HG03439 (cell line): ENCODE results near the gene RNF121.

ENCODE experiments used
- ATAC-seq: cut with Tn5 transposase; IDR thresholded peaks from one replicate; pipeline ENCODE4 v1.9.1; 2021; ENCODE audit warnings: mild to moderate bottlenecking, moderate library complexity; ENCODE audit not compliant: unreplicated experiment

The RNF121 gene

DNA sequence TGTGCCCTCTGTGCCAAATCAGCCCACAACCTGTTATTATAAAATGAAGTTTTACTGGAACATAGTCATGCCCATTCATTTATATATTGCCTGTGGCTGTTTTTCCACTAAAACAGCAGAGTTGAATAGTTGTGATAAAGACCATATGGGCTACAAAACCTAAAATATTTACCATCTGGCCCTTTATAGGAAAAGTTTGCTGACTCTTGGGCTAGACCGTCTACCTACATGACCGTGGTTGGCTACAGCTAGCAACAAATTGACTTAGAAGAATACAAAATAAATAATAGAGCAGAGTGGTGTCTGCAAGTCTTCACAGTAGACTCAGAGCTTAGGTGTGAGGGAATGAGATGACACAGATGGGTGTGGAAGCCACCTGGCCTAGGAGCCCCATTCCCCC is 58.7 kb downstream of the RNF121 start:
- no peak for ATAC-seq

DNA sequence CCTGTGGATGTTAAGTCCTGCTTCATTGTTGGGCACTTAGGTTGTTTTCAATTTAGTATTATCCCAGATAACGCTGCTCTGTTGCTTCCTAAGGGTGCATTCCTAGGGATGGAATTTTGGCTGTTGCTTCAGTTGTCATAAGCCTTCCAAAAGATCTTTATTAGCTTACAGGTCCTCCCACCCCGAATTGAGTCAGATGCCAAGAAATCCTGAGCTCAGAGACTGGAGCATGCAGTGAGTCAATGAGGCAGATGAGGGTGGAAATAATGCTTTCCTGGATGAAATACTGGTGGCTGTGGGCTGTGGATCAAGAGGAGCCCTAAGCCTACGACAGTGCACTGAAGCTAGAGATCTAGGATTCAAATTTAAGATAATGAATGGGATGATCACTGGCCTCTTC is 59.2 kb downstream of the RNF121 start:
- no peak for ATAC-seq

DNA sequence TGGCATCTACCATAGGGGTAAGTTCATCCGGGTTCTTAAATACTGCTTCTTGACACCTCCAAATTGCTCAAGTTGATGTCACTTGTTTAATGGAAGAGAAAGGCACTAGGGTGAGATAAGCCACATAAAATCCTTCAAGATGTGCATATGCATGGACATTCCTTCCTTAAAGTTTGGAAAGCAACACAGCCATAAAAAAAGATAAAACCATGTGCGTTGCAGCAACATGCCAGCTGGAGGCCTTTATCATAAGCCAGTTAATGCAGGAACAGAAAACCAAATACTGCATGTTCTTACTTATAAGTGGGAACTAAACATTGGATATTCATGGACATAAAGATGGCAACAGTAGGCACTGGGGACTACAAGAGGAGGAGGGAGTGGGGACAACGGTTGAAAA is 61.9 kb downstream of the RNF121 start:
- no peak for ATAC-seq

DNA sequence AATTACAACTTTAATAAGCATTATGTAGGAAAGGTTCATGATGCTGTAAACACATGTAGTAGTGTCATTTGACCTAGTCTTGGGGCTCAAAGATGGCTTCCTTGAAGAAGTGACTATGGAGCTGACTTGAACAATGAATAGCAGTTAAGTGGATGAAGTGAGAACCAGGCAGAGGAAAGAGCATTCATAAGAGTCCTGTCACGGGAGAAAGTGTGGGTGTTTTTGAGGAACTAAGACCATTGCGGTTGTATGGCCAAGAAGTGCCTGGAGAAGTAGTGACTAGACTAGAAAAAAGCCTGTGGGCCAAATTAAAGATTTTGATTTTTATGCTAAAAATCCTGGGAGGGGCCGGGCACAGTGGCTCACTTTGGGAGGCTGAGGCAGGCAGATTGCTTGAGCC is 62.6 kb downstream of the RNF121 start:
- peak; percentile 66 for ATAC-seq

DNA sequence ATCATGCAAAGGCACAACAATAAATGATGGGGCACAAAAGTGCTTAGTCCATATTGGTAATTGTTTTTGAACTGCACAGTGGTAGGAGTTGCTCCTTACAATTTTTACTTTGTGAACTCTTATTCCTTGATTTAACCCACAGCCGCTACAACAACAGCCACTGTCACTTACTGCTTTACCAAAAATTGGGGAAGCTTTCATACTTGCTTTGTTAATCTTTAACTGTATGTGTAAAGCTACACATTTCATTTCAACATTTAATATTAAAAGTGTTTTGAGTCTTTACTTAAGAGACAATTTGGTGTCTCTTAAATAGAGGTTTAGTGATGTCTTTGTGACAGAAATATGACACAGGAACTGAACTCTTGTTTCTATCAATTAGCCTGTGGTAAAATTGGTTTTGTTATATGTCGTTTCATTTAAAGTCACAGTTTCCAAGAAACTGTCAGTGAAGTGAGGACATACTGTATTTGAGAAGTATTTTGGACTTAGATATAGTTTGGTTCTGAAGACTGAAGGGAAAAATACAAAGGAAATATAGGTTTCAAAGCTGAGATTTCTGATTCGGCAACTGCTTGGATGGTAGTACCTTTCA is 63.4 kb downstream of the RNF121 start:
- ATAC-seq = no peak

DNA sequence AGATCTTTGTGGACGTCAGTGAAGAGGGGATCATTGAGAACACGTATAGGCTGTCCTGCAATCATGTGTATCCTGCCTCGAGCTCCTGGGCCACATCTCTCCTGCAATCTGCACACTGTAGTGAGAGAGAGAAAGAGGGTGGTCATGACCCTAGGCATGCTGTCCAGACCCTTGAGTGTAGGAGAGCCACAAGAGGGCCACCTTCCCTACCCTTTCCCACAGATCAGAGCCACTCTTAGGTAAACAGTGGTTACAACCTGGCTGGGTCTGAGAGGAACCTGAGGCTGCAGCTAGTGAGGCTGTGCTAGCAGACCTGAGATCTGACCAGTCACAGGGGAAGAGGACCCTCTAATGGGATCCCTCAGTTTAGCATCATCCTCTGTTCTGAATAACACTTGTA is 65.9 kb downstream of the RNF121 start:
- no peak for ATAC-seq

DNA sequence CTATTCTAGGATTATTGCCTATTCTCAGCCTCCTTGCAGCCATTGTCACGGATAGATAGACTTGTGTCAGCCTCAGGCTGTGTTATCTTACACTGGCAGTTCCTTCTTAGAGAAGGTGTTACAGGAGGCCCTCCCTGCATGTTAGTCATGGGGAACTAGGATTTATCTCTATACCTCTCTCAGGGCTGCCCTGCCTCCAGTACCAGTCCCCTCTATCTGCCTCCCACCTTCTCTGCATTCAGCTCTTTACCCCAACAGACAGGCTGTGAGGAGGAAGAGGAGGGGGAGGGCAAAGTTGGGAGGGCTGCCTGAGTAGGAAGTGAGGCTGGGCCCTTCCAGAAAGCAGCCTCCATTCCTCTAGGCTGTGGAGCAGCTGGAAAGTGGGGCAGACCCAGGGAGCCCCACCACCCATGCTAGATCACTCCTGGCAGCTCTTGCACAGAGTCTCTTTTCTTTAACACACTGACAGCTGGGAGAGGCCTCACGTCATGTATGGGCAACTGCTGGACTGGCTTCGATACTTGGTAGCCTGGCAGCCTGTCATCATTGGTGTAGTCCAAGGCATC is 67.0 kb downstream of the RNF121 start:
- ATAC-seq = no peak

DNA sequence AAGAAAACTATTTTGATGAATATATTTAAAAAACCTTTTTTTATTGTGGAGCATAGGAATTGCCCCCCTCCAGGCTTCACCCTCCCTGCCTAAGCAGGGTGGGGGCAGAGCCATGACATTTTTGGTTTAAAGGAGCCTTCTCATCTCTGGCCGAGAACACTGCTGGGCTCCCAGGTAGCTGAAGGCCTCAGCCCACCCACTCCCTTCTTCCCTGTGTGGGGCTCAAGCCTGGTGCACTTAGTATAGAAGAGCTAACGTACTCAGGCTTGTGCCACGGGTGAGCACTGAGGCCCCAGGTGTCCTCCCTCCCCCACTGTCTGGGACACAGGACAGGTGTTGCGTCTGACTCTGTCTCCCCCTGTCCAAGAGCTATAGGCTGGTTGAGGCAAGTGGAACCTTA is 67.7 kb downstream of the RNF121 start:
- ATAC-seq = no peak

DNA sequence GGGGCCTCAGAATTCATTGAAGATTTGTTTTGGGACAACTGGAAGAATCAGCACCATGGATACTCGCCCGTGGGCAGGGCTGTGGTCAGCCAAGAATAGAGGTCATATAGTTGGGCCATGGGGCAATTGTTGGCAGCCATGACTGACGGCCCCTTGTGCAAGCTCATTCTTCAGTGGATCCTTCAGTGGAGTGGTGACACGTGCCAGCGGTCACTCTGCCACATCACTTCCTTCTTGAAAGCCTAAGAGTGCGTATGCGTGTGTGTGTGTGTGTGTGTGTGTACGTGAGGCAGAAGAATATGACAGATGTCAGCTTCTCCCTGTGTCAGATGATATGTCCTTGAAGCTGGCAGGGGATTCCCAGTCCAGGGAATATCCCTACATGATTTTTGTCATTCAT is 68.1 kb downstream of the RNF121 start:
- ATAC-seq = no peak

DNA sequence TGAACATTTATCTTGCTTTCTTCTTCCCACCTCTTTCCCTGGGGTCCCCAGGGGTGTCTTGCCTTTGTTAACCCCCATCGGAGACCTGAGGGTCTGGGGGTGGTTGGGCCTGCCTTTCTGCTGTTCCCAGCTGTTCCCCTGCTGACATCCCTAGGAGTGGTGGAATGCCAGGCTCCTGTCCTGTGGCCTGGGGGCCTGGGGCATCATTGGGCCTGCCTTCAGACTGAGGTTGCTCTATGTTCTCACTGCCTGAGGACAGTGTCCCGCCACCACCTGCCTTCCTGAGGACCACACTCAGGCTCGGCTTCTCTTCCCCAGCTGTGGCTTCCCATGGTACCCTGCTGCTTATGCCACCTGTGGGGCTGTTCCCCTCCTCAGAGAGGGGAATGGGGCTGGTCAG is 68.7 kb downstream of the RNF121 start:
- no peak for ATAC-seq

DNA sequence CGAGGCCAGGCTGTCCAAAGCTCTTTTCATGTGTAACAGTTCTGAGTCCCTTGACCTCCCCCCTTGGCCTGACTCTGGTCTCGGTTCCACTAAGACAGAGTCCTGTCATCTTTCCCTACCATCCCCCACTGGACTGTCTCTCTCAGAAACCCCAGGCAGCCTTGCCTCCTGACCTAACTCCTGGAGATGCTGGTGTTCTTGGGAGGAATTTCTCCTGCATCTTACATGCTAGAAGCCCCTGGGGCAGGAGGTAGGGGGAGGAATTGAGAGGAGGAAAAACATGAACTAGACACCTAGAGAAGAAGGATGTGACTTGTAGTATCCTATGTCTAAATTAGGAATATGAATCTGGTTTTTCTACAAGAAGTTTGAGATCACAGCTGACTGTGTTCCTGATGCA is 69.2 kb downstream of the RNF121 start:
- ATAC-seq = no peak

DNA sequence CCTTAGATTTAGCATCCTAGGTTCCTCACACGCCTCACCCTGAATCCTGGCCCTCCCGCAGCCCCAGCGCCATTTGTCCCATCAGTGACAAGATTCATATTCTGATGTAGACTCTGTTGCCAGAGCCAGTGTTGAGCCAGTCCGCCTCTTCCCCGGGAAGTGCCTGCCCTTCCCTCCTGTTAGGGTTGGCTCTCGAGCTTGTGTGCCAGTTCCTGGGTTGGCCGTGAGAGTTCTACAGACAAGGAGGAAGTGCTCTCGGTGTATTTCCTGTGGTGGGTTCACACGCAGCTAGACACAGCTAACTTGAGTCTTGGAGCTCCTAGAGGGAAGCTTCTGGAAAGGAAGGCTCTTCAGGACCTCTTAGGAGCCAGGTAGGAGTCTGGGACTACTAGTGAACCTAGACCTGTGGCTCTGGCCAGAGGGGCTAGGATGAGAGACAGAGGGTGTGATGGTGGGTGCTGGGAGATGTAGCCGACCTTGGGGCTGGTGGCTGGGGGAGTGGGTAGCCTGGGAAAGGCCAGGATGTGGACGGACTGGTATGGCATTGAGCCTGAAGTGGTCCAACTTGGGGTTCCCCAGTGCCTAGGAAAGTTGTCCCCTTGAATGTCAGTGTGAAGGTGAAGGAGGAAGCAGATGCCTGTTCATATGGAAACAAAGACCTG is 69.9 kb downstream of the RNF121 start, which contains the start of gene IL18BP:
IL18BP (plus strand) TSS at position 261 of the 662 bp plus-strand sequence. CDS start 1,076 bp downstream, outside the sequence.
- no peak for ATAC-seq

DNA sequence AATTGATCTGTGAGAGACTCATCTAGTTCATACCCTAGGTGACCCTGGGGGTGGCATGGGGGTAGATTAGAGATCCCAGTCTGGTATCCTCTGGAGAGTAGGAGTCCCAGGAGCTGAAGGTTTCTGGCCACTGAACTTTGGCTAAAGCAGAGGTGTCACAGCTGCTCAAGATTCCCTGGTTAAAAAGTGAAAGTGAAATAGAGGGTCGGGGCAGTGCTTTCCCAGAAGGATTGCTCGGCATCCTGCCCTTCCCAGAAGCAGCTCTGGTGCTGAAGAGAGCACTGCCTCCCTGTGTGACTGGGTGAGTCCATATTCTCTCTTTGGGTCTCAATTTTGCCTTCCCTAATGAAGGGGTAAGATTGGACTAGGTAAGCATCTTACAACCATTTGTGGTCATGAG is 70.5 kb downstream of the RNF121 start:
- ATAC-seq = no peak

DNA sequence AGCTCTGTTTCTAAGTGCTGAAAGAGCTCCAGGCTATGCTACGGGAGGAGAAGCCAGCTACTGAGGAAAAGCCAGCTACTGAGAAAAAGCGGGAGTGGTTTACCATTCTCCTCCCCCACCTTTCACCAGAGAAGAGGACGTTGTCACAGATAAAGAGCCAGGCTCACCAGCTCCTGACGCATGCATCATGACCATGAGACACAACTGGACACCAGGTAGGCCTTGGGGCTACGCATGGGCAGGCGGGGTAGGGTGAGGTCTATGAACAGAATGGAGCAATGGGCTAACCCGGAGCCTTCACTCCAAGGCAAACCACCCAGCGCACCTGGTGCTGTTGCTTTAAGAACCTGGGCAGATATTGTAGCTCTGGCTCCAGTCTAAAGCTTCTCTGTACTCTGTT is 71.0 kb downstream of the RNF121 start:
- ATAC-seq = no peak

DNA sequence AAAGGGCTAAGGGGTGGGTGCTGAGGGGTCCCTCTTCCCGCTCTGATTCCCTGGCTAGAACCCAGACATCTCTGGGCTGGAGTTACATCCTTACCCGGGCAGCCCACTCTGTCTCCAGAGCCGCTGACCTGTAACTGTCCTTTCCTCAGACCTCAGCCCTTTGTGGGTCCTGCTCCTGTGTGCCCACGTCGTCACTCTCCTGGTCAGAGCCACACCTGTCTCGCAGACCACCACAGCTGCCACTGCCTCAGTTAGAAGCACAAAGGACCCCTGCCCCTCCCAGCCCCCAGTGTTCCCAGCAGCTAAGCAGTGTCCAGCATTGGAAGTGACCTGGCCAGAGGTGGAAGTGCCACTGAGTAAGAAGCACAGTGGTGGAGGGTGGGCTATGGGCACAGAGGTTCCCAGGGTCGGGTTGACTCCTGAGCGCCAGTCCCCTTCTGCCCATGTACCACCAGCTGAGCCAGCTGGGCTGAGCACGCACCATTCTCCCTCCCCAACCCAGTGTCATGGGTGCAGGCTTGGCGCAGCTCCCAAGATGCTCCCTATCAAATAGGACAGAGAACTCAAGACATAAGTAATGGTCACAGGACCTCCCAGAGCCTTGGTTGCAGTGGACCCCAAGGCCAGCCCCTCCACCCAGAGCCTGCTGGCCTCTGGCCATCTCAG is 71.5 kb downstream of the RNF121 start:
- no peak for ATAC-seq

DNA sequence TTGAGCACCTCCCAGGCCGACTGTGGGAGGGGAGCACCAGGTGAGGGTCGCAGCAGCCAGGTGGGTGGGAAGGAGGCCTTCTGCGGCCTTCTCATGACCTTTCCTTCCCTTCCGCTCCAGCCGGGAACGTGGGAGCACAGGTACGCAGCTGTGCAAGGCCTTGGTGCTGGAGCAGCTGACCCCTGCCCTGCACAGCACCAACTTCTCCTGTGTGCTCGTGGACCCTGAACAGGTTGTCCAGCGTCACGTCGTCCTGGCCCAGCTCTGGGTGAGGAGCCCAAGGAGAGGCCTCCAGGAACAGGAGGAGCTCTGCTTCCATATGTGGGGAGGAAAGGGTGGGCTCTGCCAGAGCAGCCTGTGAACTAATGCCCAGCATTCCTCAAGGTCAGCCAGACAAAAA is 72.4 kb downstream of the RNF121 start:
- no peak for ATAC-seq

DNA sequence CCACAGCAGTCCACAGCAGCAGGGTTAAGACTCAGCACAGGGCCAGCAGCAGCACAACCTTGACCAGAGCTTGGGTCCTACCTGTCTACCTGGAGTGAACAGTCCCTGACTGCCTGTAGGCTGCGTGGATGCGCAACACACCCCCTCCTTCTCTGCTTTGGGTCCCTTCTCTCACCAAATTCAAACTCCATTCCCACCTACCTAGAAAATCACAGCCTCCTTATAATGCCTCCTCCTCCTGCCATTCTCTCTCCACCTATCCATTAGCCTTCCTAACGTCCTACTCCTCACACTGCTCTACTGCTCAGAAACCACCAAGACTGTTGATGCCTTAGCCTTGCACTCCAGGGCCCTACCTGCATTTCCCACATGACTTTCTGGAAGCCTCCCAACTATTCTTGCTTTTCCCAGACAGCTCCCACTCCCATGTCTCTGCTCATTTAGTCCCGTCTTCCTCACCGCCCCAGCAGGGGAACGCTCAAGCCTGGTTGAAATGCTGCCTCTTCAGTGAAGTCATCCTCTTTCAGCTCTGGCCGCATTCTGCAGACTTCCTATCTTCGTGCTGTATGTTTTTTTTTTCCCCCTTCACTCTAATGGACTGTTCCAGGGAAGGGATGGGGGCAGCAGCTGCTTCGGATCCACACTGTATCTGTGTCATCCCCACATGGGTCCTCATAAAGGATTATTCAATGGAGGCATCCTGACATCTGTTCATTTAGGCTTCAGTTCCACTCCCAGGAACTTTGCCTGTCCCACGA is 73.2 kb downstream of the RNF121 start:
- no peak for ATAC-seq

DNA sequence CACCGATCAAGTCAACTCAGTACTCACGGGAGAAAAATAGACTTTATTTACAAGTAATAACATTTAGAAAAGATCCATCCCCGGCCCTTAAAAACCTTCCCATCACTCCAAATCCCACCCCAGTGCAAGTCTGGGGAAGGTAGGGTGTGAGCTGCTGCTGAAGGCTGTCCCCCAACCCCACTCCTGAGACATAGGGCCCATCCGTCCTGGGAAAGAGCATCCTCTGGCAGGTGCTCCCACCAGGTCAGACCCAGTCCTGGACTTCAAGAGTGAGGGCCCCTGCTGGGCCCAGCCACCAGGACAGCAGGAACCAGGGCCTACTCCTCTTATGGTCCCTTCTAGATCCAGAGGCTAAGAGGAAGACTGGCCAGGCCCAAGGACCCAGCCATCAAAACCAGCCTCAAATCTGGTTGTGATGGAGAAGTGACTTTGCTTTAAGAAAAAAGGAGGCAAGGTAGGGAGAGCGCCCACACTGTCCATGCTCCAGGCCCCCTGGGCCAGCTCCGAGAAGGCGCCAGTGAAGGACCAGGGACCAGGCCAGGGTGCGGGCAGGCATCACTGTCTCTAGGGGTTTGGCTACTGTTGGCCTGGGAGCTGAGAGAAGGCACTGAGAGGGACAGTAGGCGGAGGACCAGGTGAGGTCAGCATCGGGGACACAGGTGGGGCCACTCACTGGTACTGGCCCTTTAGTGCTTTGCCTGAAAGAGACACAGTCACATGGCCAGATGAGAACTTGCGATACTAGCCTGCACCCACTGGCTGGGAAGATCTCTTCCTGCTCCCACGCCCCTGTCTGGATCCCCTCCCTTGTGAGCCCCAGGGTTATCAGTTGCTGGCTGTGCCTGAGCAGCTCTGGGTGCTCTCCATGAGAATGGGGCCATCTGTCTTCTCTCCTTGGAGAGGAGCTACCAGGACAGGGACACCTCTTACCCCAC is 74.3 kb downstream of the RNF121 start:
- ATAC-seq = no peak

DNA sequence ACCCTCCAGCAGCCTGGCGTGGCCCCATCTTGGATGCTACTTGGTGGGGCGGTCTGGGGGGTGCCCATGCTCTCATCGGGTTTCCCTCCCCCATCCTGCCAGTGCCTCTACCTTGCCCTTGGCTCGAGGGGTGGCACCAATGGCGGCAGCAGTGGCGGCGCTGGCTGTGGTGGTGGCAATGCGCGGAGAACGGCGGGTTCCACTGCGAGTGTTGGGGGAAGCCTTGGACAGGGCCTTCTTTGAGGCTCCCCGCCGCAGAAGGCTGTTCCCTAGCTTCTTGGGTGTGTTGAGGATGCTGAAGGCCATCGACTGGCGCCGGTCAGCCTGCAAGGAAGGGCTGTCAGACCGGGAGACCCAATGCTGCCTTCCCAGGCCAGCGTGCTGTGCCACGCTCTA is 74.9 kb downstream of the RNF121 start:
- no peak for ATAC-seq
